CD8-positive, alpha-beta memory T cell (primary cell): ENCODE measurements around the gene TAP1. TPM values are rescaled to one million over a fixed set of nuclear protein-coding genes. Genes with fewer than 3 reads are reported as not detected.

Experiments used
- CTCF ChIA-PET: fragments of 350-600 bp; sonication (Branson Sonifier 250); formaldehyde crosslinking; loops from one replicate; lab custom pipeline; 2021; ENCODE audit warnings: antibody characterized with exemption; lab: Charles Lee
- POLR2A ChIA-PET: fragments of 350-600 bp; sonication (Branson Sonifier 250); formaldehyde crosslinking; loops from one replicate; lab custom pipeline; 2021; ENCODE audit warnings: antibody characterized with exemption; lab: Charles Lee
- DNase-seq, 5 donors: peaks; one replicate each; pipeline versions ENCODE4 v3.0.0 to v3.0.0-alpha.2; 2020 to 2022; ENCODE audit warnings: mixed read lengths in 1 of 5
- H3K27ac ChIP-seq: one replicate; pipeline ENCODE4 v1.7.0; 2013; ENCODE audit warnings: low read depth, mild to moderate bottlenecking, low read length, moderate library complexity
- H3K27me3 ChIP-seq: 2 replicates; pipeline ENCODE4 v1.7.0; 2013; ENCODE audit warnings: low read length, mild to moderate bottlenecking; ENCODE audit not compliant: insufficient read depth, poor library complexity, severe bottlenecking
- H3K36me3 ChIP-seq: 2 replicates; pipeline ENCODE4 v1.7.0; 2013; ENCODE audit warnings: mild to moderate bottlenecking, low read length, moderate library complexity; ENCODE audit not compliant: insufficient read depth
- H3K4me1 ChIP-seq: 2 replicates; pipeline ENCODE4 v1.7.0; 2013; ENCODE audit warnings: mild to moderate bottlenecking, low read length, moderate library complexity; ENCODE audit not compliant: insufficient read depth
- H3K4me3 ChIP-seq: 2 replicates; pipeline ENCODE4 v1.7.0; 2013; ENCODE audit warnings: mild to moderate bottlenecking, low read length
- H3K9me3 ChIP-seq: 2 replicates; pipeline ENCODE4 v1.7.0; 2013; ENCODE audit warnings: mild to moderate bottlenecking, low read length
- H3K27ac Mint-ChIP-seq, 8 donors: one replicate each; pipeline ENCODE4 v1.8.0; 2020 to 2021; ENCODE audit warnings: mixed read lengths in 8 of 8, mild to moderate bottlenecking in 6 of 8, inconsistent platforms in 3 of 8, moderate library complexity in 3 of 8
- H3K27me3 Mint-ChIP-seq, 2 donors: one replicate each; pipeline ENCODE4 v1.8.0; 2020 to 2021; ENCODE audit warnings: mixed read lengths in 2 of 2, mild to moderate bottlenecking in 1 of 2, moderate library complexity in 1 of 2
- H3K36me3 Mint-ChIP-seq, 3 donors: one replicate each; pipeline ENCODE4 v1.8.0; 2020 to 2021; ENCODE audit warnings: mixed read lengths in 3 of 3, inconsistent platforms in 1 of 3, mild to moderate bottlenecking in 1 of 3
- H3K4me1 Mint-ChIP-seq, 3 donors: one replicate each; pipeline ENCODE4 v1.8.0; 2020 to 2021; ENCODE audit warnings: mixed read lengths in 3 of 3, inconsistent platforms in 1 of 3, mild to moderate bottlenecking in 1 of 3
- H3K4me3 Mint-ChIP-seq, 7 donors: one replicate each; pipeline ENCODE4 v1.8.0; 2020 to 2021; ENCODE audit warnings: mixed read lengths in 7 of 7, mild to moderate bottlenecking in 6 of 7, moderate library complexity in 4 of 7, inconsistent platforms in 2 of 7
- H3K9me3 Mint-ChIP-seq, 5 donors: one replicate each; pipeline ENCODE4 v1.8.0; 2020 to 2022; ENCODE audit warnings: mixed read lengths in 5 of 5, mild to moderate bottlenecking in 3 of 5, moderate library complexity in 2 of 5, inconsistent platforms in 1 of 5
- polyA plus RNA-seq: library from polyadenylated mRNA; unstranded; fragments of 300-500 nt; fragmentation: Illumina TruSeq; gene quantifications from one replicate; pipeline ENCODE4 v1.2.3, GENCODE V29; 2021
- total RNA-seq, 2 experiments: library from RNA; stranded (reverse); gene quantifications; one replicate each; pipeline ENCODE4 v1.2.3, GENCODE V29; 2021

The TAP1 gene
- total and polyA plus RNA-seq, 3 experiments from 2014 or later = 394 to 407 (median 396) TPM

- peaks cover 47 to 60% (median 50%) of the 10 kb centered on the region in 3 donors for H3K4me1 Mint-ChIP-seq
- peaks cover 47% of the 10 kb centered on the region for H3K36me3 ChIP-seq
Measured at GRCh38 chr6:32860674-32861073, 7.2 kb upstream of the TAP1 start.

GRCh38 chr6:32858194-32858593, 4.7 kb upstream of the TAP1 start:
- Mint-ChIP-seq H3K4me1 (peaks cover 52 to 63% (median 62%) of the 10 kb centered on the region in 3 donors), H3K9me3 (no peaks in the 10 kb centered on the region), H3K27me3 (no peaks in the 10 kb centered on the region), H3K4me3 (peak overlapping the region in 3 of 7 donors; percentile 8 to 44 (median 20)), H3K36me3 (peaks cover 0 to 84% (median 34%) of the 10 kb centered on the region in 3 donors), H3K27ac (peak overlapping the region; percentile 2 to 92 (median 76))
- Histone ChIP-seq H3K27ac (no peak overlapping the region), H3K4me1 (peaks cover 35% of the 10 kb centered on the region), H3K4me3 (no peak overlapping the region), H3K36me3 (peaks cover 47% of the 10 kb centered on the region), H3K27me3 (no peaks in the 10 kb centered on the region), H3K9me3 (no peaks in the 10 kb centered on the region)
- CTCF ChIA-PET = interaction anchor here (1.1 to 7.9 kb wide), 6 partner anchors 10 to 126 kb away, joined by 3 to 295 read pairs (median 8); partner anchors contain the start of gene TAP2
- POLR2A ChIA-PET = interaction anchor here (2.5 to 5.5 kb wide), 2 partner anchors 10 to 115 kb away, joined by 7 to 79 read pairs; no protein-coding TSS in a partner anchor
- no peak for DNase-seq

More at GRCh38 chr6:32860674-32861073, 7.2 kb upstream of the TAP1 start:
- peaks cover 0 to 76% (median 31%) of the 10 kb centered on the region in 3 donors for H3K36me3 Mint-ChIP-seq
- no peak overlapping the region for H3K4me3 ChIP-seq
- DNase-seq = no peak
- peak overlapping the region; percentile 7 to 72 (median 27) for H3K27ac Mint-ChIP-seq
- no peaks in the 10 kb centered on the region for H3K27me3 Mint-ChIP-seq
- ChIA-PET POLR2A (no interaction called here), CTCF (interaction anchor here (1.4 kb wide), 1 partner anchor 22 kb away, joined by 5 read pairs; the partner anchor contains the start of gene TAP2)
- no peaks in the 10 kb centered on the region for H3K9me3 ChIP-seq
- peaks cover 28% of the 10 kb centered on the region for H3K4me1 ChIP-seq
- H3K9me3 Mint-ChIP-seq = no peaks in the 10 kb centered on the region
- H3K27ac ChIP-seq = no peak overlapping the region
- H3K27me3 ChIP-seq = no peaks in the 10 kb centered on the region
- no peak overlapping the region for H3K4me3 Mint-ChIP-seq

- CTCF ChIA-PET = interaction anchor here (0.8 to 7.9 kb wide), 9 partner anchors 10 to 127 kb away, joined by 3 to 295 read pairs (median 5); partner anchors contain the start of gene TAP2
- peaks cover 0 to 88% (median 36%) of the 10 kb centered on the region in 3 donors for H3K36me3 Mint-ChIP-seq
- H3K4me3 Mint-ChIP-seq = peak overlapping the region in 6 of 7 donors; percentile 11 to 53 (median 44)
- peaks cover 35% of the 10 kb centered on the region for H3K4me1 ChIP-seq
- no peak overlapping the region for H3K4me3 ChIP-seq
- H3K9me3 Mint-ChIP-seq = no peaks in the 10 kb centered on the region
- H3K27ac ChIP-seq = no peak overlapping the region
- H3K9me3 ChIP-seq = no peaks in the 10 kb centered on the region
- no peak for DNase-seq
- H3K27me3 Mint-ChIP-seq = no peaks in the 10 kb centered on the region
- peak overlapping the region; percentile 31 to 99 (median 82) for H3K27ac Mint-ChIP-seq
- H3K27me3 ChIP-seq = no peaks in the 10 kb centered on the region
- peaks cover 47% of the 10 kb centered on the region for H3K36me3 ChIP-seq
- POLR2A ChIA-PET = interaction anchor here (0.6 to 5.5 kb wide), 6 partner anchors 11 to 750 kb away, joined by 3 to 350 read pairs (median 6); partner anchors contain the start of genes PSMB8 and TAP2
- peaks cover 56 to 65% (median 63%) of the 10 kb centered on the region in 3 donors for H3K4me1 Mint-ChIP-seq
Measured at GRCh38 chr6:32857156-32857891, 3.8 kb upstream of the TAP1 start.

- Mint-ChIP-seq H3K27me3 (no peaks in the 10 kb centered on the region), H3K4me3 (peak overlapping the region; percentile 95 to 100 (median 99)), H3K4me1 (peaks cover 66 to 77% (median 74%) of the 10 kb centered on the region in 3 donors), H3K27ac (peak overlapping the region; percentile 99 to 100 (median 100)), H3K9me3 (no peaks in the 10 kb centered on the region), H3K36me3 (peaks cover 11 to 92% (median 45%) of the 10 kb centered on the region in 3 donors)
- DNase-seq = no peak
- Histone ChIP-seq H3K9me3 (no peaks in the 10 kb centered on the region), H3K27me3 (no peaks in the 10 kb centered on the region), H3K27ac (no peak overlapping the region), H3K36me3 (peaks cover 61% of the 10 kb centered on the region), H3K4me3 (peak overlapping the region; percentile 90), H3K4me1 (peaks cover 52% of the 10 kb centered on the region)
- ChIA-PET CTCF (interaction anchor here (0.9 to 7.9 kb wide), 13 partner anchors 9 to 145 kb away, joined by 3 to 295 read pairs (median 4); partner anchors contain the start of genes HLA-DMA, PSMB8 and TAP2), POLR2A (interaction anchor here (1.6 to 5.5 kb wide), 5 partner anchors 13 to 117 kb away, joined by 4 to 350 read pairs (median 10); partner anchors contain the start of genes PSMB8 and TAP2)
Measured at GRCh38 chr6:32855467-32856174, 2.1 kb upstream of the TAP1 start.

GRCh38 chr6:32854376-32855178, 1.1 kb upstream of the TAP1 start:
- H3K4me1 ChIP-seq = peaks cover 62% of the 10 kb centered on the region
- peak in 4 of 5 donors; percentile 44 to 77 (median 58) for DNase-seq
- POLR2A ChIA-PET = interaction anchor here (0.5 to 5.5 kb wide), 10 partner anchors 13 to 694 kb away, joined by 3 to 350 read pairs (median 4); partner anchors contain the start of genes HLA-DMA, PSMB8 and TAP2

GRCh38 chr6:32852844-32853540, 512 bp downstream of the TAP1 start:
- peak overlapping the region; percentile 95 to 100 (median 99) for H3K4me3 Mint-ChIP-seq
- H3K4me1 Mint-ChIP-seq = peaks cover 73 to 80% (median 77%) of the 10 kb centered on the region in 3 donors
- ChIA-PET POLR2A (interaction anchor here (0.7 to 5.5 kb wide), 8 partner anchors 11 to 660 kb away, joined by 3 to 350 read pairs (median 6); partner anchors contain the start of genes GPSM3, HLA-DMA, PSMB8 and TAP2), CTCF (interaction anchor here (0.6 to 7.9 kb wide), 17 partner anchors 8 to 223 kb away, joined by 3 to 295 read pairs (median 4); partner anchors contain the start of genes BRD2, HLA-DMA, HLA-DPB1 and PSMB8)
- H3K27ac Mint-ChIP-seq = peak overlapping the region; percentile 98 to 100 (median 100)
- Histone ChIP-seq H3K36me3 (peaks cover 60% of the 10 kb centered on the region), H3K27me3 (no peaks in the 10 kb centered on the region), H3K4me3 (peak overlapping the region; percentile 90), H3K4me1 (peaks cover 71% of the 10 kb centered on the region), H3K27ac (peak overlapping the region; percentile 97), H3K9me3 (no peaks in the 10 kb centered on the region)
- H3K27me3 Mint-ChIP-seq = no peaks in the 10 kb centered on the region
- H3K9me3 Mint-ChIP-seq = no peaks in the 10 kb centered on the region
- peak; percentile 44 to 81 (median 47) for DNase-seq
- H3K36me3 Mint-ChIP-seq = peaks cover 28 to 92% (median 50%) of the 10 kb centered on the region in 3 donors

More at GRCh38 chr6:32854376-32855178, 1.1 kb upstream of the TAP1 start:
- CTCF ChIA-PET = interaction anchor here (0.9 to 7.9 kb wide), 11 partner anchors 9 to 146 kb away, joined by 3 to 295 read pairs (median 10); partner anchors contain the start of genes BRD2, HLA-DMA, PSMB8 and TAP2
- no peaks in the 10 kb centered on the region for H3K9me3 Mint-ChIP-seq
- peak overlapping the region; percentile 95 to 100 (median 99) for H3K4me3 Mint-ChIP-seq
- Histone ChIP-seq H3K9me3 (no peaks in the 10 kb centered on the region), H3K27me3 (no peaks in the 10 kb centered on the region), H3K27ac (peak overlapping the region; percentile 97), H3K4me3 (peak overlapping the region; percentile 90), H3K36me3 (peaks cover 62% of the 10 kb centered on the region)
- peaks cover 72 to 81% (median 78%) of the 10 kb centered on the region in 3 donors for H3K4me1 Mint-ChIP-seq
- H3K27ac Mint-ChIP-seq = peak overlapping the region; percentile 99 to 100 (median 100)
- H3K27me3 Mint-ChIP-seq = no peaks in the 10 kb centered on the region
- H3K36me3 Mint-ChIP-seq = peaks cover 16 to 94% (median 48%) of the 10 kb centered on the region in 3 donors
